GM23248 (cell line): Measurements from ENCODE around the gene HEY2.

ENCODE experiments used
- EZH2 ChIP-seq: fragments of 200-600 bp; sonication (generic); IDR thresholded peaks from 2 replicates; pipeline ENCODE4 v1.6.1; 2018; ENCODE audit warnings: antibody characterized with exemption, mild to moderate bottlenecking; ENCODE audit not compliant: insufficient read depth, poor library complexity, severe bottlenecking
- EZH2phosphoT487 ChIP-seq: fragments of 200-600 bp; sonication (generic); IDR thresholded peaks from 2 replicates; pipeline ENCODE4 v1.6.1; 2018; ENCODE audit warnings: antibody characterized with exemption, moderate library complexity, mild to moderate bottlenecking, low read depth; ENCODE audit not compliant: insufficient read depth

DNA sequence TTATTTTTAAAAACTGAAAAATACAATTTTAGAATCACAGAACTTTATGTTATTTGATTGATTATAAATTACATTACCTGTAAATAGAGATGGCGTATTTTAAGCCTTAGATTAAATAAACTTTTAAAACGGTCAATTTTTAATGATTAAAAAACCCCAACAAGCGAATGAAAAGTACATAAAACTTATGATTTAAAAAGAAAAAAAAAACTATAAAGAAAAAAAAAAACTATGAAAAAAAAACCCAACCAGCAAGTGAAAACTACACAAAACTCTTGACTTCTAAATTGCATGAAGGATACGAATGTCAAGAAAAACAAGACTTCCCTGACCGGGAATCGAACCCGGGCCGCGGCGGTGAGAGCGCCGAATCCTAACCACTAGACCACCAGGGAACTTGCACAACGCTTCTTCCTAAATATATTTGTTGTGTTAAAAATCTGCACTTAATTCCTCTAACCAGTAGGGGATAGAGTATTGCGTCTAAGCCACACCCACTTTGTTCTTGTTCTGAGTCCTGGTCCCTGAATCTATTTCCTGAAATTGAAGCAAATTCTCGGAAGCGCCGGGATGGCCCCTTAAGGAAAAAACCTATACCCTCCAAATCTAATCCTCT is 30.6 kb downstream of the HEY2 start:
- TF ChIP-seq EZH2 (no peak), EZH2phosphoT487 (no peak)
